H9 (cell line): ENCODE data around the gene GNAS-AS1. TPM values are rescaled to one million over a fixed set of nuclear protein-coding genes. Genes with fewer than 3 reads are reported as not detected.

Experiments
- DNase-seq: peaks from one replicate; pipeline ENCODE4 v3.0.0-alpha.2; 2017
- H2AFZ ChIP-seq: one replicate; pipeline ENCODE4 v1.6.1; 2013; ENCODE audit warnings: mild to moderate bottlenecking, low read length, control low read depth, moderate library complexity
- H2AK5ac ChIP-seq: 2 replicates; pipeline ENCODE4 v1.6.1; 2013; ENCODE audit warnings: low read length, control low read depth, mixed read lengths; ENCODE audit not compliant: insufficient read length
- H2BK120ac ChIP-seq: one replicate; pipeline ENCODE4 v1.6.1; 2013; ENCODE audit warnings: low read depth, mild to moderate bottlenecking, low read length, control low read depth, inconsistent platforms; ENCODE audit not compliant: poor library complexity, severe bottlenecking
- H2BK12ac ChIP-seq: 2 replicates; pipeline ENCODE4 v1.6.1; 2013; ENCODE audit warnings: low read length, control low read depth, mixed read lengths, low read depth; ENCODE audit not compliant: insufficient read length
- H2BK15ac ChIP-seq: 2 replicates; pipeline ENCODE4 v1.6.1; 2013; ENCODE audit warnings: low read depth, low read length, control low read depth
- H2BK20ac ChIP-seq: one replicate; pipeline ENCODE4 v1.6.1; 2013; ENCODE audit warnings: low read depth, mild to moderate bottlenecking, low read length, control low read depth, inconsistent platforms; ENCODE audit not compliant: poor library complexity, severe bottlenecking
- H2BK5ac ChIP-seq: 2 replicates; pipeline ENCODE4 v1.6.1; 2013; ENCODE audit warnings: low read length, control low read depth, mixed read lengths; ENCODE audit not compliant: insufficient read length
- H3K14ac ChIP-seq: 2 replicates; pipeline ENCODE4 v1.6.1; 2013; ENCODE audit warnings: low read length, control low read depth; ENCODE audit not compliant: insufficient read depth
- H3K18ac ChIP-seq: 2 replicates; pipeline ENCODE4 v1.6.1; 2013; ENCODE audit warnings: low read depth, mild to moderate bottlenecking, mixed read lengths, low read length, control low read depth; ENCODE audit not compliant: insufficient read length
- H3K23ac ChIP-seq: 2 replicates; pipeline ENCODE4 v1.6.1; 2013; ENCODE audit warnings: low read length, control low read depth, mixed read lengths, low read depth; ENCODE audit not compliant: insufficient read length
- H3K23me2 ChIP-seq: 2 replicates; pipeline ENCODE4 v1.6.1; 2013; ENCODE audit warnings: low read depth, mild to moderate bottlenecking, mixed read lengths, low read length, control low read depth; ENCODE audit not compliant: insufficient read length, poor library complexity, severe bottlenecking
- H3K27ac ChIP-seq: 2 replicates; pipeline ENCODE4 v1.5.1; 2013; ENCODE audit warnings: low read length, control low read depth, mixed read lengths, low read depth; ENCODE audit not compliant: insufficient read length
- H3K27me3 ChIP-seq: 2 replicates; pipeline ENCODE4 v1.6.1; 2013; ENCODE audit warnings: low read length, control low read depth, inconsistent platforms; ENCODE audit not compliant: insufficient read depth
- H3K4ac ChIP-seq: 2 replicates; pipeline ENCODE4 v1.6.1; 2013; ENCODE audit warnings: low read depth, mild to moderate bottlenecking, control low read depth, inconsistent platforms, low read length, moderate library complexity
- H3K4me1 ChIP-seq: 2 replicates; pipeline ENCODE4 v1.6.1; 2013; ENCODE audit warnings: low read length, control low read depth, inconsistent platforms; ENCODE audit not compliant: insufficient read depth
- H3K4me2 ChIP-seq: 2 replicates; pipeline ENCODE4 v1.6.1; 2013; ENCODE audit warnings: low read length, control low read depth, mixed read lengths; ENCODE audit not compliant: insufficient read length, insufficient read depth
- H3K56ac ChIP-seq: 2 replicates; pipeline ENCODE4 v1.6.1; 2013; ENCODE audit warnings: low read depth, mild to moderate bottlenecking, mixed read lengths, low read length, control low read depth; ENCODE audit not compliant: insufficient read length
- H3K79me1 ChIP-seq: 2 replicates; pipeline ENCODE4 v1.6.1; 2013; ENCODE audit warnings: low read depth, mild to moderate bottlenecking, moderate library complexity, low read length, control low read depth, inconsistent platforms; ENCODE audit not compliant: insufficient read depth, poor library complexity, severe bottlenecking
- H3K79me2 ChIP-seq: 2 replicates; pipeline ENCODE4 v1.6.1; 2013; ENCODE audit warnings: low read length, control low read depth, inconsistent platforms; ENCODE audit not compliant: insufficient read depth
- H3K9ac ChIP-seq: 2 replicates; pipeline ENCODE4 v1.6.1; 2013; ENCODE audit warnings: low read length, control low read depth, mixed read lengths; ENCODE audit not compliant: insufficient read length; ENCODE audit errors: extremely low read depth
- H3K9me3 ChIP-seq: one replicate; pipeline ENCODE4 v1.6.1; 2013; ENCODE audit warnings: low read depth, low read length, inconsistent platforms; ENCODE audit not compliant: control insufficient read depth
- H3T11ph ChIP-seq: one replicate; pipeline ENCODE4 v1.6.1; 2013; ENCODE audit warnings: mild to moderate bottlenecking, low read length, control low read depth, inconsistent platforms
- H4K20me1 ChIP-seq: one replicate; pipeline ENCODE4 v1.6.1; 2013; ENCODE audit not compliant: control insufficient read depth, insufficient read length, insufficient read depth
- H4K5ac ChIP-seq: 2 replicates; pipeline ENCODE4 v1.6.1; 2013; ENCODE audit warnings: low read depth, mild to moderate bottlenecking, mixed read lengths, low read length, control low read depth; ENCODE audit not compliant: insufficient read length
- H4K8ac ChIP-seq: replicated peaks from 2 replicates; pipeline ENCODE4 v1.6.1; 2013; ENCODE audit warnings: low read length, control low read depth, mixed read lengths, low read depth; ENCODE audit not compliant: insufficient read length
- H4K91ac ChIP-seq: 2 replicates; pipeline ENCODE4 v1.6.1; 2013; ENCODE audit warnings: low read depth, mild to moderate bottlenecking, moderate library complexity, mixed read lengths, low read length, control low read depth; ENCODE audit not compliant: insufficient read length
- H3K27ac Mint-ChIP-seq, 3 experiments: 2 replicates in 2 of 3; 3 replicates in 1 of 3; pipeline ENCODE4 v1.8.0; 2020 to 2021; ENCODE audit warnings: mixed read lengths in 3 of 3, mild to moderate bottlenecking in 1 of 3, moderate library complexity in 1 of 3
- H3K27me3 Mint-ChIP-seq: 2 replicates; pipeline ENCODE4 v1.8.0; 2021; ENCODE audit warnings: low read depth, mild to moderate bottlenecking, moderate library complexity, mixed read lengths
- H3K36me3 Mint-ChIP-seq, 3 experiments: 2 replicates in 2 of 3; 3 replicates in 1 of 3; pipeline ENCODE4 v1.8.0; 2020 to 2021; ENCODE audit warnings: low read depth in 3 of 3, mixed read lengths in 3 of 3; ENCODE audit not compliant: insufficient read depth in 1 of 3
- H3K4me1 Mint-ChIP-seq, 2 experiments: 2 replicates each; pipeline ENCODE4 v1.8.0; 2020; ENCODE audit warnings: mixed read lengths in 2 of 2
- H3K4me3 Mint-ChIP-seq, 2 experiments: 2 replicates in 1 of 2; 3 replicates in 1 of 2; pipeline ENCODE4 v1.8.0; 2020 to 2021; ENCODE audit warnings: mild to moderate bottlenecking in 2 of 2, mixed read lengths in 2 of 2, moderate library complexity in 1 of 2
- H3K9me3 Mint-ChIP-seq, 2 experiments: 2 replicates in 1 of 2; 3 replicates in 1 of 2; pipeline ENCODE4 v1.8.0; 2020; ENCODE audit warnings: mild to moderate bottlenecking in 2 of 2, mixed read lengths in 2 of 2, moderate library complexity in 1 of 2
- CTCF ChIP-seq: fragments of 200-600 bp; sonication (generic); conservative IDR thresholded peaks from 3 replicates; pipeline ENCODE4 v1.8.0; 2021; ENCODE audit warnings: antibody characterized with exemption, mild to moderate bottlenecking
- WGBS: extraction: QIAGEN DNeasy Blood & Tissue Kit; methylation state at CpG from one replicate; pipeline ENCODE4 v1.1.7; 2013; ENCODE audit warnings: missing lambda C conversion rate, low lambda C conversion rate, mixed read lengths; ENCODE audit not compliant: insufficient read length; ENCODE audit errors: extremely low coverage; 5-methylcytosine and 5-hydroxymethylcytosine counted together
- total RNA-seq: library from RNA; stranded (reverse); gene quantifications from 2 replicates; pipeline ENCODE4 v1.2.1, GENCODE V29; 2021

Gene GNAS-AS1
- total RNA-seq, 1 experiment from 2014 or later, result 11.3 TPM

GRCh38 chr20:58877050-58877975, 26.6 kb upstream of the GNAS-AS1 start:
- H3K4ac ChIP-seq, result no peak overlapping the region
- H3K4me1 ChIP-seq, result peaks cover 2% of the 10 kb centered on the region; the same call in 1 of the 2 replicates
- no peak overlapping the region for H2BK15ac ChIP-seq
- H3T11ph ChIP-seq, result no peak overlapping the region
- Mint-ChIP-seq H3K4me3 (peak overlapping the region; percentile 5 to 45; a peak in 4 of 5 replicates), H3K4me1 (peaks cover 57 to 77% of the 10 kb centered on the region in 2 experiments), H3K36me3 (peaks cover 0 to 4% (median 0%) of the 10 kb centered on the region in 3 experiments; a peak in 3 of 7 replicates), H3K27me3 (no peaks in the 10 kb centered on the region; the same call in none of the 2 replicates), H3K27ac (peak overlapping the region in 2 of 3 experiments; percentile 72 to 91; a peak in 6 of 7 replicates), H3K9me3 (no peaks in the 10 kb centered on the region; a peak in 1 of 5 replicates)
- no peaks in the 10 kb centered on the region for H3K9me3 ChIP-seq
- H2AK5ac ChIP-seq, result no peak overlapping the region
- no peak overlapping the region for H2BK5ac ChIP-seq
- H3K79me2 ChIP-seq, result no peaks in the 10 kb centered on the region
- H3K56ac ChIP-seq, result no peak overlapping the region
- no peaks in the 10 kb centered on the region for H3K79me1 ChIP-seq
- H4K20me1 ChIP-seq, result no peaks in the 10 kb centered on the region
- no peak overlapping the region for H3K4me2 ChIP-seq
- H3K23me2 ChIP-seq, result no peaks in the 10 kb centered on the region
- H3K14ac ChIP-seq, result no peak overlapping the region
- no peak overlapping the region for H3K18ac ChIP-seq
- H3K27me3 ChIP-seq, result no peaks in the 10 kb centered on the region
- H4K5ac ChIP-seq, result no peak overlapping the region
- no peak overlapping the region for H2BK20ac ChIP-seq
- H2BK120ac ChIP-seq, result no peak overlapping the region
- no CpG with 5 or more reads among the region's 11 CpGs for WGBS
- no peak overlapping the region for H2AFZ ChIP-seq
- DNase-seq, result peak; percentile 60
- H3K9ac ChIP-seq, result no peak overlapping the region
- no peak for TF ChIP-seq CTCF
- no peak overlapping the region for H2BK12ac ChIP-seq
- no peak overlapping the region for H3K23ac ChIP-seq
- no peak overlapping the region for H4K91ac ChIP-seq
- H4K8ac ChIP-seq, result no peak overlapping the region
- H3K27ac ChIP-seq, result no peak overlapping the region
